Spleen (tissue), 11 donors: ENCODE data around the gene DIP2A. TPM values are rescaled to one million over a fixed set of nuclear protein-coding genes. Genes with fewer than 3 reads are reported as not detected.

Source experiments
- DNase-seq: peaks from one replicate; pipeline ENCODE4 v3.0.0-alpha.2; 2020
- H3K27ac ChIP-seq, 8 donors: fragments of 200-600 bp; sonication (generic) in 7 of 8; 1 replicate in 4 of 8; 2 replicates in 4 of 8; pipeline versions ENCODE4 v1.5.0 to v1.8.0; 2016 to 2021; ENCODE audit warnings: inconsistent platforms in 4 of 8, mild to moderate bottlenecking in 4 of 8, moderate library complexity in 1 of 8
- H3K27me3 ChIP-seq, 7 donors: fragments of 200-600 bp; sonication (generic) in 6 of 7; replicated peaks in 1 of 7; 1 replicate in 4 of 7; 2 replicates in 3 of 7; pipeline versions ENCODE4 v1.5.0 to v1.8.0; 2016 to 2021; ENCODE audit warnings: inconsistent platforms in 3 of 7, mild to moderate bottlenecking in 1 of 7
- H3K36me3 ChIP-seq, 6 donors: fragments of 200-600 bp; sonication (generic) in 5 of 6; 1 replicate in 4 of 6; 2 replicates in 2 of 6; pipeline versions ENCODE4 v1.5.0 to v1.8.0; 2016 to 2021; ENCODE audit warnings: inconsistent platforms in 2 of 6
- H3K4me1 ChIP-seq, 6 donors: fragments of 200-600 bp; sonication (generic) in 5 of 6; 1 replicate in 3 of 6; 2 replicates in 3 of 6; pipeline versions ENCODE4 v1.5.0 to v1.8.0; 2016 to 2021; ENCODE audit warnings: inconsistent platforms in 3 of 6
- H3K4me3 ChIP-seq, 8 donors: fragments of 200-600 bp; sonication (generic) in 7 of 8; 1 replicate in 4 of 8; 2 replicates in 4 of 8; pipeline versions ENCODE4 v1.5.0 to v1.8.0; 2016 to 2021; ENCODE audit warnings: inconsistent platforms in 4 of 8, mild to moderate bottlenecking in 4 of 8, moderate library complexity in 2 of 8
- H3K9me3 ChIP-seq, 8 donors: fragments of 200-600 bp; sonication (generic) in 7 of 8; 1 replicate in 4 of 8; 2 replicates in 4 of 8; pipeline versions ENCODE4 v1.5.0 to v1.8.0; 2016 to 2021; ENCODE audit warnings: inconsistent platforms in 4 of 8
- CTCF ChIP-seq, 11 experiments: fragments of 200-600 bp in 7 of 11; fragments of 450-650 bp in 4 of 11; sonication (generic) in 4 of 11; IDR thresholded peaks in 8 of 11; conservative IDR thresholded peaks in 3 of 11; 1 replicate in 7 of 11; 2 replicates in 4 of 11; pipeline versions ENCODE4 v1.4.0 to v1.8.0; 2016 to 2021; ENCODE audit warnings: antibody characterized with exemption in 11 of 11, inconsistent platforms in 4 of 11, mild to moderate bottlenecking in 1 of 11
- POLR2A ChIP-seq, 3 donors: fragments of 450-650 bp; IDR thresholded peaks; one replicate each; pipeline ENCODE4 v1.5.1; 2017; ENCODE audit warnings: antibody characterized with exemption in 3 of 3, mild to moderate bottlenecking in 1 of 3
- POLR2AphosphoS5 ChIP-seq, 3 donors: sonication (generic); formaldehyde crosslinking; IDR thresholded peaks; one replicate each; pipeline ENCODE4 v1.5.1; 2017; ENCODE audit warnings: antibody characterized with exemption in 3 of 3
- WGBS, 5 donors: extraction: QIAGEN DNeasy Blood & Tissue Kit in 3 of 5; methylation state at CpG; one replicate each; pipeline versions ENCODE4 v1.1.5 to v1.1.7; 2013 to 2018; 5-methylcytosine and 5-hydroxymethylcytosine counted together
- intact Hi-C: fragments of 100-400 bp; cut with DNase I; formaldehyde crosslinking; loops from one replicate; pipeline ENCODE4 v1.15.0; 2023; ENCODE audit warnings: low total_unique reads
- polyA plus RNA-seq, 3 donors: library from polyadenylated mRNA; stranded (reverse); fragments of 200-250 nt; gene quantifications; one replicate each; pipeline ENCODE4 v1.2.1, GENCODE V29; 2013
- small RNA-seq, 4 donors: library from RNA; depleted of rRNA; stranded (forward); fragments of <200 nt; gene quantifications; one replicate each; pipeline ENCODE3, GENCODE V24; 2016
- total RNA-seq, 7 donors: library from RNA; depleted of rRNA in 3 of 7; stranded (reverse); fragments of >200 nt in 3 of 7; fragmentation: NEBNext Ultra II Directional in 4 of 7; extraction: Animal tissue kit (Norgen Biotek cat#: 25700) in 4 of 7; gene quantifications; one replicate each; pipeline versions ENCODE4 v1.1.0 to v1.2.1, GENCODE V29; 2016 to 2021
- donor health status: healthy with polysubstance abuse.
- donor health status: DM: no; HTN: no; CAD: no; lungs with moderate emphysema.
- donor health status: DM: no; HTN: no; CAD: no.
- donor health status: Bipolar disorder and iron deficiency.
- donor health status: healthy.
- donor health status: DM: no; HTN: no; CAD: no.
- donor health status: DM: yes; HTN: yes; CAD: no.

The DIP2A gene
- total and polyA plus RNA-seq, 10 donors = 14.7 to 96.7 (median 64.1) TPM

- no peak for TF ChIP-seq CTCF (IDR thresholded peaks at IDR 0.05 in 8 of 11, conservative IDR thresholded peaks at IDR 0.05 in 3 of 11)
- TF ChIP-seq POLR2AphosphoS5 (IDR thresholded peaks at IDR 0.05) = no peak
- TF ChIP-seq POLR2A (IDR thresholded peaks at IDR 0.05) = no peak
- H3K27ac ChIP-seq = no peak overlapping the region
- no peaks in the 10 kb centered on the region for H3K27me3 ChIP-seq
- peaks cover 0 to 26% (median 11%) of the 10 kb centered on the region in 6 donors for H3K4me1 ChIP-seq
- 68 to 84% (median 80%) methylated on average over 6 of the region's 6 CpGs for WGBS, 5 donors
- DNase-seq = no peak
- intact Hi-C loops = no loop called here
- no peaks in the 10 kb centered on the region for H3K9me3 ChIP-seq
- H3K36me3 ChIP-seq = no peaks in the 10 kb centered on the region
- no peak overlapping the region for H3K4me3 ChIP-seq
Observed at GRCh38 chr21:46617267-46618051, 158.8 kb downstream of the DIP2A start.

GRCh38 chr21:46618738-46619379 lies 160.2 kb downstream of the DIP2A start:
- intact Hi-C loops = no loop called here
- TF ChIP-seq CTCF (IDR thresholded peaks at IDR 0.05 in 8 of 11, conservative IDR thresholded peaks at IDR 0.05 in 3 of 11) = no peak
- no peak for TF ChIP-seq POLR2AphosphoS5 (IDR thresholded peaks at IDR 0.05)
- no peak for TF ChIP-seq POLR2A (IDR thresholded peaks at IDR 0.05)
- WGBS, 5 donors = 66 to 91% (median 79%) methylated on average over 5 of the region's 5 CpGs
- H3K9me3 ChIP-seq = no peaks in the 10 kb centered on the region
- peaks cover 0 to 35% (median 19%) of the 10 kb centered on the region in 6 donors for H3K4me1 ChIP-seq
- DNase-seq = no peak
- H3K27me3 ChIP-seq = no peaks in the 10 kb centered on the region
- H3K27ac ChIP-seq = peak overlapping the region in 2 of 8 donors; percentile 40 to 47
- H3K4me3 ChIP-seq = no peak overlapping the region
- no peaks in the 10 kb centered on the region for H3K36me3 ChIP-seq

Small RNA genes lying within 50 kb of the gene (small RNA-seq; reads per million reads assigned to genes)
- 0 reads per million in 4 donors for gene RNU6-396P

Other genes starting within 250 kb of the DIP2A start
- gene LSS, start 230.1 kb upstream of the DIP2A start, total RNA-seq = 10 to 100 TPM; 18.2 to 31.2 (median 28.8) TPM
- 10 to 100 TPM in 1 of 3 donors, 1 to 10 TPM in 2; 6.3 to 17.5 (median 9.8) TPM for gene LSS, start 230.1 kb upstream of the DIP2A start, polyA plus RNA-seq
- 100 to 1,000 TPM in 5 of 7 donors, 10 to 100 TPM in 2; 96.8 to 144 (median 115) TPM for gene MCM3AP, start 173.3 kb upstream of the DIP2A start, total RNA-seq
- 10 to 100 TPM; 35.2 to 75.5 (median 55.2) TPM for gene MCM3AP, start 173.3 kb upstream of the DIP2A start, polyA plus RNA-seq
- 10 to 100 TPM in 5 of 7 donors, 1 to 10 TPM in 2; 7.8 to 20.6 (median 12.0) TPM for gene YBEY, start 172.5 kb upstream of the DIP2A start, total RNA-seq
- gene YBEY, start 172.5 kb upstream of the DIP2A start, polyA plus RNA-seq = 10 to 100 TPM; 18.3 to 32.0 (median 30.2) TPM
- gene C21orf58, start 135.0 kb upstream of the DIP2A start, total RNA-seq = 1 to 10 TPM; 3.6 to 5.8 (median 4.7) TPM
- 1 to 10 TPM; 1.4 to 3.1 (median 2.2) TPM for gene C21orf58, start 135.0 kb upstream of the DIP2A start, polyA plus RNA-seq
- gene PCNT, start 134.7 kb upstream of the DIP2A start, total RNA-seq = 10 to 100 TPM; 31.4 to 43.7 (median 37.1) TPM
- 10 to 100 TPM in 1 of 3 donors, 1 to 10 TPM in 2; 6.4 to 10.8 (median 7.8) TPM for gene PCNT, start 134.7 kb upstream of the DIP2A start, polyA plus RNA-seq
- gene S100B, start 146.2 kb downstream of the DIP2A start, total RNA-seq = 10 to 100 TPM; 10.9 to 45.7 (median 21.8) TPM
- gene S100B, start 146.2 kb downstream of the DIP2A start, polyA plus RNA-seq = 10 to 100 TPM in 2 of 3 donors, 1 to 10 TPM in 1; 9.7 to 46.0 (median 14.2) TPM
- gene PRMT2, start 176.8 kb downstream of the DIP2A start, total RNA-seq = 100 to 1,000 TPM in 6 of 7 donors, 10 to 100 TPM in 1; 92.4 to 129 (median 115) TPM
- 10 to 100 TPM; 57.8 to 75.5 (median 58.1) TPM for gene PRMT2, start 176.8 kb downstream of the DIP2A start, polyA plus RNA-seq